Thyroid gland (tissue), 4 donors: Measurements from ENCODE around the gene RITA1. TPM values are rescaled to one million over a fixed set of nuclear protein-coding genes. Genes with fewer than 3 reads are reported as not detected.

Experiments used
- DNase-seq, 2 donors: peaks; one replicate each; pipeline ENCODE4 v3.0.0-alpha.2; 2019
- H3K27ac ChIP-seq, 3 donors: fragments of 200-600 bp; sonication (generic); 1 replicate in 2 of 3; 2 replicates in 1 of 3; pipeline ENCODE4 v1.5.1; 2016 to 2019; ENCODE audit warnings: mild to moderate bottlenecking in 1 of 3, moderate library complexity in 1 of 3
- H3K27me3 ChIP-seq: fragments of 200-600 bp; sonication (generic); one replicate; pipeline ENCODE4 v1.5.1; 2019
- H3K36me3 ChIP-seq, 2 donors: fragments of 200-600 bp; sonication (generic); one replicate each; pipeline ENCODE4 v1.5.1; 2016 to 2019
- H3K4me1 ChIP-seq, 2 donors: fragments of 200-600 bp; sonication (generic); one replicate each; pipeline ENCODE4 v1.5.1; 2017 to 2019
- H3K4me3 ChIP-seq, 3 donors: fragments of 200-600 bp; sonication (generic); replicated peaks in 1 of 3; 1 replicate in 2 of 3; 2 replicates in 1 of 3; pipeline ENCODE4 v1.5.1; 2016; ENCODE audit warnings: mild to moderate bottlenecking in 1 of 3
- H3K9me3 ChIP-seq: fragments of 200-600 bp; sonication (generic); one replicate; pipeline ENCODE4 v1.5.1; 2017
- POLR2A ChIP-seq, 2 donors: fragments of 450-650 bp; IDR thresholded peaks; one replicate each; pipeline ENCODE4 v1.6.1; 2017; ENCODE audit warnings: antibody characterized with exemption in 2 of 2, mild to moderate bottlenecking in 2 of 2, moderate library complexity in 1 of 2
- WGBS, 2 donors: methylation state at CpG; one replicate each; pipeline ENCODE4 v1.1.5; 2017; 5-methylcytosine and 5-hydroxymethylcytosine counted together
- intact Hi-C: fragments of 100-400 bp; cut with DNase I; formaldehyde crosslinking; loops from one replicate; pipeline ENCODE4 v1.15.1; 2023
- total RNA-seq, 4 donors: library from RNA; depleted of rRNA; stranded (reverse); fragments of >200 nt; gene quantifications; one replicate each; pipeline ENCODE4 v1.2.3, GENCODE V29; 2016
- TF ChIP-seq, protein P1 (sequence below), 6 experiments: fragments of 200-600 bp in 3 of 6; fragments of 450-650 bp in 3 of 6; sonication (generic) in 3 of 6; IDR thresholded peaks; one replicate each; pipeline ENCODE4 v1.5.1; 2016 to 2019; ENCODE audit warnings: antibody characterized with exemption in 6 of 6, mild to moderate bottlenecking in 2 of 6, inconsistent platforms in 1 of 6, moderate library complexity in 1 of 6

Gene RITA1
- total RNA-seq, 4 donors from 2014 or later, result 26.6 to 39.6 (median 32.8) TPM

- no peak for DNase-seq
- Histone ChIP-seq H3K4me1 (peaks cover 62 to 78% of the 10 kb centered on the region in 2 donors), H3K27ac (peak overlapping the region; percentile 92 to 98 (median 96)), H3K36me3 (peaks cover 19 to 21% of the 10 kb centered on the region in 2 donors), H3K27me3 (no peaks in the 10 kb centered on the region), H3K9me3 (no peaks in the 10 kb centered on the region), H3K4me3 (no peak overlapping the region)
- WGBS, 2 donors, result 78 to 79% methylated on average over 5 of the region's 5 CpGs
- intact Hi-C loops, result no loop called here
- TF ChIP-seq POLR2A (IDR thresholded peaks at IDR 0.05), result no peak
- TF ChIP-seq, protein P1, sequence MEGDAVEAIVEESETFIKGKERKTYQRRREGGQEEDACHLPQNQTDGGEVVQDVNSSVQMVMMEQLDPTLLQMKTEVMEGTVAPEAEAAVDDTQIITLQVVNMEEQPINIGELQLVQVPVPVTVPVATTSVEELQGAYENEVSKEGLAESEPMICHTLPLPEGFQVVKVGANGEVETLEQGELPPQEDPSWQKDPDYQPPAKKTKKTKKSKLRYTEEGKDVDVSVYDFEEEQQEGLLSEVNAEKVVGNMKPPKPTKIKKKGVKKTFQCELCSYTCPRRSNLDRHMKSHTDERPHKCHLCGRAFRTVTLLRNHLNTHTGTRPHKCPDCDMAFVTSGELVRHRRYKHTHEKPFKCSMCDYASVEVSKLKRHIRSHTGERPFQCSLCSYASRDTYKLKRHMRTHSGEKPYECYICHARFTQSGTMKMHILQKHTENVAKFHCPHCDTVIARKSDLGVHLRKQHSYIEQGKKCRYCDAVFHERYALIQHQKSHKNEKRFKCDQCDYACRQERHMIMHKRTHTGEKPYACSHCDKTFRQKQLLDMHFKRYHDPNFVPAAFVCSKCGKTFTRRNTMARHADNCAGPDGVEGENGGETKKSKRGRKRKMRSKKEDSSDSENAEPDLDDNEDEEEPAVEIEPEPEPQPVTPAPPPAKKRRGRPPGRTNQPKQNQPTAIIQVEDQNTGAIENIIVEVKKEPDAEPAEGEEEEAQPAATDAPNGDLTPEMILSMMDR (IDR thresholded peaks at IDR 0.05), result no peak
These were observed 42.3 kb downstream of the RITA1 start for GRCh38 chr12:113227686-113228391.

- peak overlapping the region; percentile 92 to 98 (median 96) for H3K27ac ChIP-seq
- DNase-seq, result no peak
- no peak for TF ChIP-seq POLR2A (IDR thresholded peaks at IDR 0.05)
- TF ChIP-seq, protein P1 (IDR thresholded peaks at IDR 0.05), result no peak
- H3K4me1 ChIP-seq, result peaks cover 65 to 82% of the 10 kb centered on the region in 2 donors
- H3K4me3 ChIP-seq, result no peak overlapping the region
- no peaks in the 10 kb centered on the region for H3K9me3 ChIP-seq
- WGBS, 2 donors, result 85 to 87% methylated on average over 5 of the region's 5 CpGs
- peaks cover 19 to 21% of the 10 kb centered on the region in 2 donors for H3K36me3 ChIP-seq
- H3K27me3 ChIP-seq, result no peaks in the 10 kb centered on the region
- intact Hi-C loops, result no loop called here
These were observed 43.0 kb downstream of the RITA1 start for GRCh38 chr12:113228394-113229028.

DNA sequence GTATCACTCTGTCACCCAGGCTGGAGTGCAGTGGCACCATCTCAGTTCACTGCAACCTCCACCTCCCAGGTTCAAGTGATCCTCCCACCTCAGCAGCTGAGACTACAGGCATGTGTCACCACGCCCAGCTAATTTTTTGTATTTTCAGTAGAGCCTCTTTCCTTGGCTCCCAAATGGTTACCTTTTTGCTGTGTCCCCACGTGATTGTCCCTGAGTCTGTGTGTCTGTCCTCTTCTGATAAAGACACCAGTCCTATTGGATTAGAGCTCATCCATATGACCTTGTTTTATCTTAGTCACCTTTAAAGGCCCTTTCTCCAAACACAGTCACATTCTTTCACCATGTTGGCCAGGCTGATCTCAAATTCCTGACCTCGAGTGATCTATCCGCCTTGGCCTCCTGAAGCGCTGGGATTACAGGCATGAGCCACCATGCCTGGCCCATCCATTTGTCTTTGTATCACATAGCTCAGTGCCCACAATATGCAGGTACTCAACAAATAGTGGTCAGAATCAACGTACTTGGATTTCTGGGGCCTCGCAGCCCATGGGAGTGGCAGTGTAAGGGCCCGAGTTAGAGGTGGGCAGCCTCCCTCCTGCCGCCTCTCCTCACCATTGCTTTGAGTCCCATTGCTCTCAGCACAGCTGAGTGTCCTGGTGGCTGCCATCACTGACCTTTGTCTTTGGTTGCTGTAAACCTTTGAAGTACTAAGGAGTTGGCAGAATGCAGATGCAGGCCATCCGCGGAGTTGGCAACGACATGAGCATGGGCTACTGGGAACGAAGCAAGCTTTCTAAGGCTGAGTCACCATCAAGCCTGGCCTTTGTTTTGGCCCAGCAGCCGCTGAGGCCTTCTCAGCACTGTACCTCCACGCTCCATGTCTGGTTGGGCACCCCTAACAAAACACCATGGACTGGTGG is 45.1 kb downstream of the RITA1 start:
- peak in 1 of 2 donors; percentile 21 for DNase-seq
- H3K27me3 ChIP-seq, result no peaks in the 10 kb centered on the region
- H3K27ac ChIP-seq, result peak overlapping the region; percentile 94 to 98 (median 96)
- H3K9me3 ChIP-seq, result no peaks in the 10 kb centered on the region
- peaks cover 19 to 21% of the 10 kb centered on the region in 2 donors for H3K36me3 ChIP-seq
- no peak overlapping the region for H3K4me3 ChIP-seq
- TF ChIP-seq, protein P1 (IDR thresholded peaks at IDR 0.05), result no peak
- TF ChIP-seq POLR2A (IDR thresholded peaks at IDR 0.05), result no peak
- 96% methylated on average over 15 of the region's 15 CpGs for WGBS, 2 donors
- peaks cover 79 to 91% of the 10 kb centered on the region in 2 donors for H3K4me1 ChIP-seq
- intact Hi-C loops, result no loop called here

DNA sequence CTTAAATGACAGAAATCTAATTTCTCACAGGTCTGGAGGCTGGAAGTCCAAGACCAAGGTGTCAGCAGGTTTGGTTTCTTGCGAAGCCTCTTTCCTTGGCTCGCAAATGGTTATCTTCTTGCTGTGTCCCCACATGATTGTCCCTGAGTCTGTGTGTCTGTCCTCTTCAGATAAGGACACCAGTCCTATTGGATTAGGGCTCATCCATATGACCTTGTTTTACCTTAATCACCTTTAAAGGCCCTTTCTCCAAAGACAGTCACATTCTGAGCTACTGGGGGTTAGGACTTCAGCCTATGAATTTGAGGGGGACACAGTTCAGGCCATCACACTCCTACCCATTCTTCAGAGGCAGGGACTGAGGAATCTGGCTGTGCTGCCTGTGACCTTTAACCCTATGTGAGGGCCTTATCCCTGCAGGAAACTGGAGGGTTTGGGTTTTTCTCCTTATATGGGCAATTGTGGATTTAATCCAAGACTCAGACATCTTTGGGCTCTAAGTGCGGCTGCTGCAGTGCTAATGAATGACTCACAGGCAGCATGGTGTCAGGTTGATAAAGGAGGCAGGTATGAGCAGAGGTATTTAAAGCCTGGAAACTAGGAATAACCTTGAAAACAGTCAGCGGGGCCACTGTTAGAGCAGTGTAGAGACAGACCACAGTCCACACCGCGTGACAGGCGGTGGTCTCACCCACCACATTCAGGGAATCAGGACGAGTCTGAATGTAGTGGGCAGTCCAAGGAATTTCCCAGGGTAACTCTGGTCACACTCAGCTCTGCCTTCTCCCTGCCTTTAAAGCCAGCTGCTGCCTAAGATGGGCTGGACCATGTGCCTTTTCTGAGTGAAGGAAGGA is 45.9 kb downstream of the RITA1 start:
- DNase-seq, result peak in 1 of 2 donors; percentile 4
- H3K4me1 ChIP-seq, result peaks cover 83 to 100% of the 10 kb centered on the region in 2 donors
- H3K27me3 ChIP-seq, result no peaks in the 10 kb centered on the region
- H3K27ac ChIP-seq, result peak overlapping the region; percentile 94 to 98 (median 96)
- TF ChIP-seq POLR2A (IDR thresholded peaks at IDR 0.05), result no peak
- TF ChIP-seq, protein P1 (IDR thresholded peaks at IDR 0.05), result no peak
- WGBS, 2 donors, result 81 to 94% methylated on average over 8 of the region's 8 CpGs
- intact Hi-C loops, result no loop called here
- H3K4me3 ChIP-seq, result no peak overlapping the region
- H3K9me3 ChIP-seq, result no peaks in the 10 kb centered on the region
- H3K36me3 ChIP-seq, result peaks cover 19 to 21% of the 10 kb centered on the region in 2 donors
